PC-9 (cell line): ENCODE measurements around the gene FOSL2. TPM values are rescaled to one million over a fixed set of nuclear protein-coding genes. Genes with fewer than 3 reads are reported as not detected.

Experiments
- BruUV-seq: library from RNA; stranded (reverse); fragments of 400-500 nt; replicated peaks from 2 replicates; lab custom pipeline; 2021; lab: Mats Ljungman, UMichigan
- CTCF ChIA-PET: fragments of 300-600 bp; sonication (Branson Sonifier 250); formaldehyde crosslinking; loops from one replicate; lab custom pipeline; 2022; ENCODE audit warnings: antibody characterized with exemption; lab: Charles Lee
- POLR2A ChIA-PET: fragments of 300-600 bp; sonication (Branson Sonifier 250); formaldehyde crosslinking; loops from one replicate; lab custom pipeline; 2022; ENCODE audit warnings: antibody characterized with exemption; ENCODE audit not compliant: unreplicated experiment; lab: Charles Lee
- DNase-seq, 2 experiments: peaks; one replicate each; pipeline versions ENCODE4 v3.0.0 to v3.0.0-alpha.2; 2015 to 2022; ENCODE audit warnings: mixed read lengths in 1 of 2
- H2AFZ ChIP-seq: fragments of 200-600 bp; sonication (generic); 2 replicates; pipeline ENCODE4 v1.8.1; 2017; ENCODE audit warnings: antibody characterized with exemption
- H3F3A ChIP-seq: fragments of 200-600 bp; sonication (generic); 2 replicates; pipeline ENCODE4 v1.8.1; 2017; ENCODE audit warnings: antibody characterized with exemption, mild to moderate bottlenecking, low read depth; ENCODE audit not compliant: insufficient read depth
- H3K27ac ChIP-seq: fragments of 200-600 bp; sonication (generic); 2 replicates; pipeline ENCODE4 v1.6.1; 2016; ENCODE audit warnings: mixed run types
- H3K27me3 ChIP-seq: fragments of 200-600 bp; sonication (generic); 2 replicates; pipeline ENCODE4 v1.6.1; 2016; ENCODE audit warnings: low read depth, mixed run types; ENCODE audit not compliant: insufficient read depth
- H3K36me3 ChIP-seq: fragments of 200-600 bp; sonication (generic); 2 replicates; pipeline ENCODE4 v1.6.1; 2016; ENCODE audit warnings: low read depth, mixed run types
- H3K4me1 ChIP-seq: fragments of 200-600 bp; sonication (generic); replicated peaks from 2 replicates; pipeline ENCODE4 v1.6.1; 2016; ENCODE audit warnings: mixed run types; ENCODE audit not compliant: insufficient read depth
- H3K4me2 ChIP-seq: fragments of 200-600 bp; sonication (generic); 2 replicates; pipeline ENCODE4 v1.6.1; 2017; ENCODE audit warnings: mixed run types
- H3K4me3 ChIP-seq: fragments of 200-600 bp; sonication (generic); 2 replicates; pipeline ENCODE4 v1.6.1; 2016; ENCODE audit warnings: mixed run types
- H3K79me2 ChIP-seq: fragments of 200-600 bp; sonication (generic); 2 replicates; pipeline ENCODE4 v1.6.1; 2017; ENCODE audit warnings: low read depth, mixed run types
- H3K9me2 ChIP-seq: fragments of 200-600 bp; sonication (generic); 2 replicates; pipeline ENCODE4 v1.8.1; 2017; ENCODE audit warnings: mild to moderate bottlenecking; ENCODE audit not compliant: insufficient read depth
- H3K9me3 ChIP-seq: fragments of 200-600 bp; sonication (generic); 2 replicates; pipeline ENCODE4 v1.8.1; 2016; ENCODE audit warnings: low read depth; ENCODE audit not compliant: insufficient read depth
- H4K20me1 ChIP-seq: fragments of 200-600 bp; sonication (generic); 2 replicates; pipeline ENCODE4 v1.8.1; 2017; ENCODE audit not compliant: insufficient read depth
- EZH2 ChIP-seq: fragments of 200-600 bp; sonication (generic); IDR thresholded peaks from 2 replicates; pipeline ENCODE4 v1.8.0; 2017; ENCODE audit warnings: antibody characterized with exemption, low read depth
- intact Hi-C: fragments of 100-400 bp; cut with micrococcal nuclease; formaldehyde crosslinking; loops from one replicate; pipeline ENCODE4 v1.10.0; 2022; ENCODE audit not compliant: unreplicated experiment
- total RNA-seq: library from RNA; stranded (reverse); gene quantifications from 2 replicates; pipeline ENCODE4 v1.2.3, GENCODE V29; 2021
- TF ChIP-seq, protein P1 (sequence below): fragments of 200-600 bp; sonication (generic); conservative IDR thresholded peaks from 2 replicates; pipeline ENCODE4 v1.6.1; 2017; ENCODE audit warnings: mixed run types, antibody characterized with exemption, mild to moderate bottlenecking, moderate library complexity

The FOSL2 gene
- total RNA-seq, 1 experiment from 2014 or later = 60.0 TPM

DNA sequence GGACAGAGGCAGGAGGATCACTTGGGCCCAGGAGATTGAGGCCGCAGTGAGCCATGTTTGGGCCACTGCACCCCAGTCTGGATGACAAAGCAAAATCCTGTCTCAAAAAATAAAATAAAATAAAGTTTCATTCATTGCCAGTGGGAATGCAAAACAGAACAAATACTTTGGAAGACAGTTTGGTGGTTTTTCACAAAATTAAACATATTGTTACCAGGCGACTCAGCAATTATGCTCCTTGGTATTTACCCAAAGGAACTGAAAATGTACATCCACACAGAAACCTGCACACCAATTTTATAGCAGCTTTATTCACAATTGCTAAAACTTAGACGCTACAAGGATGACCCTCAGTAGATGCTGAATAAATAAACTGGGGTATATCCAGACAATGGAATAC, 35.8 kb downstream of the FOSL2 start:
- ChIA-PET CTCF (interaction anchor here (0.7 kb wide), 1 partner anchor 166 kb away, joined by 5 read pairs; no protein-coding TSS in a partner anchor), POLR2A (no interaction called here)
- peaks cover 4% of the 10 kb centered on the region for H3K9me3 ChIP-seq
- H3K27ac ChIP-seq = no peak overlapping the region
- no peak for DNase-seq
- TF ChIP-seq EZH2 = no peak
- TF ChIP-seq, protein P1, sequence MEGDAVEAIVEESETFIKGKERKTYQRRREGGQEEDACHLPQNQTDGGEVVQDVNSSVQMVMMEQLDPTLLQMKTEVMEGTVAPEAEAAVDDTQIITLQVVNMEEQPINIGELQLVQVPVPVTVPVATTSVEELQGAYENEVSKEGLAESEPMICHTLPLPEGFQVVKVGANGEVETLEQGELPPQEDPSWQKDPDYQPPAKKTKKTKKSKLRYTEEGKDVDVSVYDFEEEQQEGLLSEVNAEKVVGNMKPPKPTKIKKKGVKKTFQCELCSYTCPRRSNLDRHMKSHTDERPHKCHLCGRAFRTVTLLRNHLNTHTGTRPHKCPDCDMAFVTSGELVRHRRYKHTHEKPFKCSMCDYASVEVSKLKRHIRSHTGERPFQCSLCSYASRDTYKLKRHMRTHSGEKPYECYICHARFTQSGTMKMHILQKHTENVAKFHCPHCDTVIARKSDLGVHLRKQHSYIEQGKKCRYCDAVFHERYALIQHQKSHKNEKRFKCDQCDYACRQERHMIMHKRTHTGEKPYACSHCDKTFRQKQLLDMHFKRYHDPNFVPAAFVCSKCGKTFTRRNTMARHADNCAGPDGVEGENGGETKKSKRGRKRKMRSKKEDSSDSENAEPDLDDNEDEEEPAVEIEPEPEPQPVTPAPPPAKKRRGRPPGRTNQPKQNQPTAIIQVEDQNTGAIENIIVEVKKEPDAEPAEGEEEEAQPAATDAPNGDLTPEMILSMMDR = no peak
- no TSS peak for BruUV-seq
- H3K36me3 ChIP-seq = no peaks in the 10 kb centered on the region; the same call in 1 of the 2 replicates
- no peaks in the 10 kb centered on the region for H3K79me2 ChIP-seq
- H3K4me3 ChIP-seq = no peak overlapping the region
- no peak overlapping the region for H2AFZ ChIP-seq
- no peaks in the 10 kb centered on the region for H3K9me2 ChIP-seq
- H3F3A ChIP-seq = peaks cover 18% of the 10 kb centered on the region; the same call in 1 of the 2 replicates
- intact Hi-C loops = no loop called here
- no peak overlapping the region for H3K4me2 ChIP-seq
- no peaks in the 10 kb centered on the region for H4K20me1 ChIP-seq
- H3K4me1 ChIP-seq = no peaks in the 10 kb centered on the region
- H3K27me3 ChIP-seq = no peaks in the 10 kb centered on the region

DNA sequence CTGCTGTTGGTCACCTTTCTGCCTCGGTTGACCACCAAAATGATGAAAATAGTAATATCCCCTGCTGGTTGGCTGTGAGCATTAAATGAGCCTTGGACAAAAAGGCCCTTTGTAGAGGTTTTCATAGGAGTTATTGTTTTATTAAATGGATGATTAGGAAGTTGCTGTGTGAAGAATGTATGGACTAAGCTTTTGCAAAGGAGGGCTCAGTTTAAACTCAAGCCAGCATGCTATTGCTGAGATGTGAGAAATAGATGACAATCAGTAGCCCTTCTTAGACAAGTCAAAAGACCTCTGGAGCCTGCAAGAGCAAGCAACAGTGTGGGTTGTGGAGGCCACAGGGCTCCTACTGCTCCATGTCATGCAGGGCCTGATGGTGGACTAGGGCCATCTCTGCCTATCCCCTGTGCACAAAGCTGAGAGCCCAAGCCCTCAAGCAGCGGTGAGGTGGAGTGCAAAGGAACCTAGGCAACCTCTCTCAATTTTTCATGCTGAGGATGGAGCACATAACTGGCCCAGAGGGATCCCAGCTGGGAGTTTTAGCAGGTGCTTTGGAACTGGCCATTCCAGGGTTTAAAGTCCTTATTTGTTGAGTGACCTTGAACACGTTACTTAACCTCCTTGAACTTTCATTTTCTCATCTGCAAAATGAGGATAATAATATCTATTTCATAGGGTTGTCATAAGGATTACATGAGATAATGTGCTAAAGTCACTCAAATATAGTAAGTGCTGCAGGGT, 37.1 kb downstream of the FOSL2 start:
- TF ChIP-seq EZH2 = no peak
- TF ChIP-seq, protein P1 = no peak
- Histone ChIP-seq H3K27me3 (no peaks in the 10 kb centered on the region), H3K79me2 (no peaks in the 10 kb centered on the region), H3K4me1 (peaks cover 2% of the 10 kb centered on the region; the same call in 1 of the 2 replicates), H4K20me1 (no peaks in the 10 kb centered on the region), H2AFZ (no peak overlapping the region), H3K36me3 (no peaks in the 10 kb centered on the region; the same call in 1 of the 2 replicates), H3K27ac (no peak overlapping the region), H3F3A (peaks cover 8% of the 10 kb centered on the region; the same call in 1 of the 2 replicates), H3K9me2 (no peaks in the 10 kb centered on the region), H3K4me2 (no peak overlapping the region), H3K4me3 (no peak overlapping the region), H3K9me3 (peaks cover 7% of the 10 kb centered on the region)
- BruUV-seq = no TSS peak
- DNase-seq = no peak
- ChIA-PET POLR2A (interaction anchor here (0.7 kb wide), 1 partner anchor 466 kb away, joined by 4 read pairs; no protein-coding TSS in a partner anchor), CTCF (no interaction called here)
- intact Hi-C loops = loop anchor here (10.0 kb wide), 1 partner anchor 325 kb away; the partner anchor contains the start of gene PPP1CB

DNA sequence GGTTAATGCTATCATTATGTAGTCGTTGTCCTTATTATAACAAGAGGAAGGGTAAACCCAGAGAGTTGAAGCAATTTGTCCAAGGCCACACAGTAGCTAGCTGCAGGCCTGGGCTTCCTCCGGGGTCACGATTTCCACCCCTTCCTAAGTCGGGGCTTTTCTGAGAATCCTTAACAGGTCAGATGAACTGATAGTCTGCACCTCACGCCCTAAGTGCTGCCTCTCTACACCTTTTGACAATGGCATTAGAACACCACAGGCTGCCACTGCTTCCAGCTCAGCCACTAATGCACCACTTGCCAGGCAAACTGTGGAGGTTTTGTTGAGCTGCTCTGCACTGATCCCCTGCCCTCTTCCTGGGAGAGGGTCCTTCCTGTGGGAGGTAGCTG, 37.7 kb downstream of the FOSL2 start:
- no peak for TF ChIP-seq EZH2
- TF ChIP-seq, protein P1 = no peak
- Histone ChIP-seq H3K4me1 (peaks cover 8% of the 10 kb centered on the region), H2AFZ (no peak overlapping the region), H4K20me1 (no peaks in the 10 kb centered on the region), H3K79me2 (no peaks in the 10 kb centered on the region), H3K4me3 (no peak overlapping the region), H3F3A (peaks cover 11% of the 10 kb centered on the region; the same call in 1 of the 2 replicates), H3K9me2 (no peaks in the 10 kb centered on the region), H3K4me2 (no peak overlapping the region), H3K9me3 (peaks cover 7% of the 10 kb centered on the region), H3K27me3 (no peaks in the 10 kb centered on the region), H3K36me3 (no peaks in the 10 kb centered on the region; the same call in 1 of the 2 replicates), H3K27ac (no peak overlapping the region)
- no peak for DNase-seq
- intact Hi-C loops = loop anchor here (10.0 kb wide), 1 partner anchor 324 kb away; the partner anchor contains the start of gene PPP1CB
- POLR2A ChIA-PET = no interaction called here
- BruUV-seq = no TSS peak
- CTCF ChIA-PET = no interaction called here
